Caki2 (cell line): ENCODE measurements around the gene SAFB2. TPM values are rescaled to one million over a fixed set of nuclear protein-coding genes. Genes with fewer than 3 reads are reported as not detected.
"Not testable (repeated sequence)": the region's sequence is repeated elsewhere in the genome, so short reads cannot be mapped to it uniquely, and the experiment has no call there.

Experiments
- DNase-seq: peaks from one replicate; pipeline ENCODE4 v3.0.0-alpha.2; 2015; ENCODE audit warnings: low read depth
- in situ Hi-C: cut with HindIII; loops from 2 replicates; pipeline ENCODE4 v1.10.0; 2016; ENCODE audit warnings: low sequenced_read_pairs, low pct_unique_long_range_greater_than_20kb, mixed read lengths
- total RNA-seq: library from RNA; depleted of rRNA; stranded (reverse); fragments of >200 nt; shearing (Covaris generic); gene quantifications from 2 replicates; pipeline ENCODE4 v1.2.3, GENCODE V29; 2014; ENCODE audit warnings: low replicate concordance

The SAFB2 gene
- total RNA-seq, 1 experiment from 2014 or later = 12.9 TPM

GRCh38 chr19:5617080-5617479, 5.5 kb downstream of the SAFB2 start:
- in situ Hi-C loops = no loop called here
- DNase-seq = no peak

GRCh38 chr19:5615756-5616327, 6.7 kb downstream of the SAFB2 start:
- in situ Hi-C loops = no loop called here
- no peak for DNase-seq

GRCh38 chr19:5612891-5613865, 9.4 kb downstream of the SAFB2 start:
- in situ Hi-C loops = no loop called here

GRCh38 chr19:5609881-5610448, 12.6 kb downstream of the SAFB2 start:
- no peak for DNase-seq
- in situ Hi-C loops = no loop called here

More at GRCh38 chr19:5612891-5613865, 9.4 kb downstream of the SAFB2 start:
- no peak for DNase-seq

GRCh38 chr19:5608766-5609165, 13.8 kb downstream of the SAFB2 start:
- DNase-seq, in situ Hi-C loops: not testable (repeated sequence)

- in situ Hi-C loops = no loop called here
- DNase-seq = no peak
Measured at GRCh38 chr19:5608291-5608690, 14.3 kb downstream of the SAFB2 start.

GRCh38 chr19:5607318-5608275, 15.0 kb downstream of the SAFB2 start:
- in situ Hi-C loops = no loop called here

GRCh38 chr19:5605362-5605761, 17.2 kb downstream of the SAFB2 start:
- in situ Hi-C loops = no loop called here

More at GRCh38 chr19:5607318-5608275, 15.0 kb downstream of the SAFB2 start:
- DNase-seq = no peak

GRCh38 chr19:5603626-5604025, 18.9 kb downstream of the SAFB2 start:
- no peak for DNase-seq
- in situ Hi-C loops = no loop called here

More at GRCh38 chr19:5605362-5605761, 17.2 kb downstream of the SAFB2 start:
- no peak for DNase-seq

- in situ Hi-C loops = no loop called here
Measured at GRCh38 chr19:5600797-5601196, 21.8 kb downstream of the SAFB2 start.

GRCh38 chr19:5595745-5596144, 26.8 kb downstream of the SAFB2 start:
- DNase-seq = no peak
- in situ Hi-C loops = no loop called here

More at GRCh38 chr19:5600797-5601196, 21.8 kb downstream of the SAFB2 start:
- DNase-seq = no peak

- in situ Hi-C loops = no loop called here
- DNase-seq = no peak
Measured at GRCh38 chr19:5595129-5595528, 27.4 kb downstream of the SAFB2 start.

- in situ Hi-C loops = no loop called here
- no peak for DNase-seq
Measured at GRCh38 chr19:5594521-5594950, 28.0 kb downstream of the SAFB2 start.

- DNase-seq = no peak
- in situ Hi-C loops = no loop called here
Measured at GRCh38 chr19:5593343-5594255, 29.0 kb downstream of the SAFB2 start.

- no peak for DNase-seq
- in situ Hi-C loops = no loop called here
Measured at GRCh38 chr19:5592531-5593342, 29.8 kb downstream of the SAFB2 start.

GRCh38 chr19:5591476-5591875, 31.1 kb downstream of the SAFB2 start:
- no peak for DNase-seq
- in situ Hi-C loops = no loop called here
